Measurements from ENCODE around the gene BPHL.

GRCh38 chr6:3136292-3137011 lies 17.9 kb downstream of the BPHL start:
- TF ChIP-seq POLR2AphosphoS5 (IDR thresholded peaks at IDR 0.05; ENCODE audit: low read depth, low read length) (no peak), POLR2A (IDR thresholded peaks at IDR 0.05; ENCODE audit: low read depth, low read length) (no peak), SPI1 (IDR thresholded peaks at IDR 0.05; ENCODE audit: low read depth, low read length) (no peak)
